Retinal pigment epithelial cell (primary cell): ENCODE data around the gene KMT2A.
"Not testable (repeated sequence)": the region's sequence is repeated elsewhere in the genome, so short reads cannot be mapped to it uniquely, and the experiment has no call there.

Source experiments
- DNase-seq: peaks from one replicate; pipeline ENCODE4 v3.0.0-alpha.2; 2010; ENCODE audit warnings: low read depth
- H3K4me3 ChIP-seq: 2 replicates; pipeline ENCODE4 v1.5.1; 2011; ENCODE audit warnings: mild to moderate bottlenecking, low read length, control low read depth, moderate library complexity
- TF ChIP-seq, protein P1 (sequence below): conservative IDR thresholded peaks from 2 replicates; pipeline ENCODE4 v1.5.1; 2011; ENCODE audit warnings: low read depth, low read length, control low read depth, inconsistent platforms

The KMT2A gene

DNA sequence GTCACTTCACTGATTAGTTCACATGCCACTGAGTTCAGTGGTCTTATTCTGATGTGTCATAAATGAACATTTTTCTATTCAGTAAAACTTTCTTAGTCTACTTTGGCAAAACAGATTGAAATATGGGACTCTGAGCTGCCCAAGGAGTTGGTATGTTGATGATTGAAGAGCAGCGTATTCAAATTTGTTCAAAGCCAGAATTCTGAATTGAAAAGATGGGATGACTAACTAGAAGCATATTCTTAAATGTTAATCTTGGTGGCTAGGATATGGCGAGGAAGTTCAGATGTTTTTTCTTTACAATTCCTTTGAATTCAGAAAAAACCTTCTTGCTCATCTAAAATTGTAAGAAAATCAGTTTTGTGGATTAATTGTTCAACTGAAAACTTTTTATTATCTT, 34.7 kb downstream of the KMT2A start:
- no peak overlapping the region for H3K4me3 ChIP-seq
- TF ChIP-seq, protein P1, sequence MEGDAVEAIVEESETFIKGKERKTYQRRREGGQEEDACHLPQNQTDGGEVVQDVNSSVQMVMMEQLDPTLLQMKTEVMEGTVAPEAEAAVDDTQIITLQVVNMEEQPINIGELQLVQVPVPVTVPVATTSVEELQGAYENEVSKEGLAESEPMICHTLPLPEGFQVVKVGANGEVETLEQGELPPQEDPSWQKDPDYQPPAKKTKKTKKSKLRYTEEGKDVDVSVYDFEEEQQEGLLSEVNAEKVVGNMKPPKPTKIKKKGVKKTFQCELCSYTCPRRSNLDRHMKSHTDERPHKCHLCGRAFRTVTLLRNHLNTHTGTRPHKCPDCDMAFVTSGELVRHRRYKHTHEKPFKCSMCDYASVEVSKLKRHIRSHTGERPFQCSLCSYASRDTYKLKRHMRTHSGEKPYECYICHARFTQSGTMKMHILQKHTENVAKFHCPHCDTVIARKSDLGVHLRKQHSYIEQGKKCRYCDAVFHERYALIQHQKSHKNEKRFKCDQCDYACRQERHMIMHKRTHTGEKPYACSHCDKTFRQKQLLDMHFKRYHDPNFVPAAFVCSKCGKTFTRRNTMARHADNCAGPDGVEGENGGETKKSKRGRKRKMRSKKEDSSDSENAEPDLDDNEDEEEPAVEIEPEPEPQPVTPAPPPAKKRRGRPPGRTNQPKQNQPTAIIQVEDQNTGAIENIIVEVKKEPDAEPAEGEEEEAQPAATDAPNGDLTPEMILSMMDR: no peak
- DNase-seq: no peak

DNA sequence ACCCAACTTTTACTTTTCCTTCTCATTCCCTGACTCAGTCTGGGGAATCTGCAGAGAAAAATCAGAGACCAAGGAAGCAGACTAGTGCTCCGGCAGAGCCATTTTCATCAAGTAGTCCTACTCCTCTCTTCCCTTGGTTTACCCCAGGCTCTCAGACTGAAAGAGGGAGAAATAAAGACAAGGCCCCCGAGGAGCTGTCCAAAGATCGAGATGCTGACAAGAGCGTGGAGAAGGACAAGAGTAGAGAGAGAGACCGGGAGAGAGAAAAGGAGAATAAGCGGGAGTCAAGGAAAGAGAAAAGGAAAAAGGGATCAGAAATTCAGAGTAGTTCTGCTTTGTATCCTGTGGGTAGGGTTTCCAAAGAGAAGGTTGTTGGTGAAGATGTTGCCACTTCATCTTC, 37.2 kb downstream of the KMT2A start:
- H3K4me3 ChIP-seq: no peak overlapping the region
- TF ChIP-seq, protein P1: no peak
- DNase-seq: no peak

DNA sequence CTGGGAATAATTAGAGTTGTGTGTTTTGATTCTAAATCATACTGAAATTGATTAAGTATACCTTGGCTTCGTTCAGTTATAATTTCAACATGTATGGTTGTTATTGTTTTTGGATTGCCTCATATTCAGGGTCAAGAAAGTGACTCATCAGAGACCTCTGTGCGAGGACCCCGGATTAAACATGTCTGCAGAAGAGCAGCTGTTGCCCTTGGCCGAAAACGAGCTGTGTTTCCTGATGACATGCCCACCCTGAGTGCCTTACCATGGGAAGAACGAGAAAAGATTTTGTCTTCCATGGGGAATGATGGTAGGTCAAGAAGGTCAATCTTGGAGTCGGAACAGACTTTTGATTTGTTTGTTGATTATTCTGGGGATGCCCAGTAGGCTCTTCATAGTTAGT, 40.4 kb downstream of the KMT2A start:
- no peak overlapping the region for H3K4me3 ChIP-seq
- TF ChIP-seq, protein P1: no peak
- DNase-seq: no peak

DNA sequence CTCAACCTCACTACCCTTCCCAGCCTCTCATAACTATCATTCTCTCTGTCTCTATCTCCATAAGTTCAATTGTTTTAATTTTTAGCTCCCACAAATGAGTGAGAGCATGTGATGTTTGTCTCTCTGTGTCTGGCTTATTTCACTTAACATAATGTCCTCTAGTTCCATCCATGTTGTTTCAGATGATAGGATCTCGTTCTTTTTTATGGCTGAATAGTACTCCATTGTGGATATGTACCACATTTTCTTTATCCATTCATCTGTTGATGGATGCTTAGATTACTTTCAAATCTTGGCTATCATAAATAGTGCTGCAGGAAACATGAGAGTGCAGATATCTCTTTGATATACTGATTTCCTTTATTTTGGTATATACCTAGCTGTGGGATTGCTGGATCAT, 44.9 kb downstream of the KMT2A start:
- DNase-seq, H3K4me3 ChIP-seq: not testable (repeated sequence)

DNA sequence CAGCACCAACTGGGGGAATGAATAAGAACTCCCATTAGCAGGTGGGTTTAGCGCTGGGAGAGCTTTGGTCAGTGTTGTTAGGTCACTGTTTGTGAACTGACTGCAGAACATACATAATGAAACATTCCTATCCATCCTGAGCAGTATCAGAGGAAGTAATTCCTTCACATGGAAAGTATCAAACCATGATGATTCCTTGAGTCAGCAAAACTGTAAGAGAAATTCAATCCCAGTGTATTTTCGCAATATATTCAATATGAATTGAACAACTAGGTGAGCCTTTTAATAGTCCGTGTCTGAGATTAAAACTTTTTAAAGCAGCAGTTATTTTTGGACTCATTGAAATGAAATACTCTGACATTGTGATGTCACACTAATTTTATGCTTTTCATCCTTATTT, 48.1 kb downstream of the KMT2A start:
- no peak for DNase-seq
- TF ChIP-seq, protein P1: no peak
- H3K4me3 ChIP-seq: no peak overlapping the region

DNA sequence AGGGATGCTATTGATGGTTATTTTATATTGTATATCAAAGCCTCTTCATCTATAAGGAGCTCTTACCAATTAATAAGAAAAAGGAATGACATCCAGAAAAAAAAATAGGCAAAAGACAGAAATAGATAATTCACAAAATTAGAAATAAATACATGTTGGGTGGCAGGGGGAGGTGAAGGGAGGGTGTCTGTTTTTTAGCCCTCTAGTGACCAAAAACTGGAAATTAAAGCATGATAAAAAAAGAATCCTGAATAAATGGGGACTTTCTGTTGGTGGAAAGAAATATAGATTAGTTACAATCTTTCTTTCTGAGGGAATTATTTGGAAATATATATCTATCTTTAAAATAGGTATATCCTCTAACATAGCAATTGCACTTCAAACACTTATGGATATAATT, 49.0 kb downstream of the KMT2A start:
- H3K4me3 ChIP-seq: no peak overlapping the region
- DNase-seq: no peak
- TF ChIP-seq, protein P1: no peak

DNA sequence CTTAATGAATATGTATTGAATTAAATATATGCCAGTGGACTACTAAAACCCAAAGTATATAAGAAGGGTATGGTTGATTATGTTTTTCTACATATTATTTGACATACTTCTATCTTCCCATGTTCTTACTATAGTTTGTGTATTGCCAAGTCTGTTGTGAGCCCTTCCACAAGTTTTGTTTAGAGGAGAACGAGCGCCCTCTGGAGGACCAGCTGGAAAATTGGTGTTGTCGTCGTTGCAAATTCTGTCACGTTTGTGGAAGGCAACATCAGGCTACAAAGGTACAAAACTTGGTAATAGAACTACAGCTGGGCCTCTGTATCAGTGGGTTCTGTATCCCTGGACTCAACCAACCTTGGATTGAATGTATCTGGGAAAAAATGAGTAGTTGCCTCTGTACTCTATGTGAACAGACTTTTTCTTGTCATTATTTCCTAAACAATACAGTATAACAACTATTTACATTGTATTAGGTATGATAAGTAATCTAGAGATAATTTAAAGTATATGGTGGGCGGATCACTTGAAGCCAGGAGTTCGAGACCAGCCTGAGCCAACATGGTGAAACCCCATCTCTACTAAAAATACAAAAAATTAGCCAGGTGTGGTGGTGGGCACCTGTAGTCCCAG, 52.3 kb downstream of the KMT2A start:
- TF ChIP-seq, protein P1: peak; percentile 88
- peak; percentile 32 for DNase-seq
- H3K4me3 ChIP-seq: no peak overlapping the region
